Tibial nerve (tissue), 3 donors: ENCODE results near the gene SLC11A2.

Experiments
- CTCF ChIP-seq, 5 experiments: fragments of 200-600 bp in 3 of 5; fragments of 450-650 bp in 2 of 5; sonication (generic) in 3 of 5; IDR thresholded peaks; one replicate each; pipeline ENCODE4 v1.5.1; 2016 to 2019; ENCODE audit warnings: antibody characterized with exemption in 5 of 5, mild to moderate bottlenecking in 3 of 5, moderate library complexity in 2 of 5
- POLR2A ChIP-seq, 2 donors: fragments of 450-650 bp; IDR thresholded peaks; one replicate each; pipeline ENCODE4 v1.6.1; 2017; ENCODE audit warnings: antibody characterized with exemption in 2 of 2, mild to moderate bottlenecking in 2 of 2, moderate library complexity in 2 of 2

- TF ChIP-seq CTCF (IDR thresholded peaks at IDR 0.05): no peak
- TF ChIP-seq POLR2A (IDR thresholded peaks at IDR 0.05): no peak
Measured at GRCh38 chr12:50961708-50962107, 64.5 kb downstream of the SLC11A2 start.
